CD14-positive monocyte (primary cell): ENCODE results near the gene RNF149. TPM values are rescaled to one million over a fixed set of nuclear protein-coding genes. Genes with fewer than 3 reads are reported as not detected.

Source experiments
- DNase-seq, 3 donors: peaks; one replicate each; pipeline ENCODE4 v3.0.0-alpha.2; 2011 to 2022
- H2AFZ ChIP-seq: 2 replicates; pipeline ENCODE4 v1.6.0; 2012; ENCODE audit warnings: mild to moderate bottlenecking, low read depth, low read length, inconsistent platforms; ENCODE audit not compliant: insufficient read depth, poor library complexity, severe bottlenecking
- H3K27ac ChIP-seq, 2 donors: 1 replicate in 1 of 2; 2 replicates in 1 of 2; pipeline ENCODE4 v1.5.1; 2012 to 2013; ENCODE audit warnings: low read length in 2 of 2, control low read depth in 1 of 2, inconsistent platforms in 1 of 2, low read depth in 1 of 2, mild to moderate bottlenecking in 1 of 2
- H3K27me3 ChIP-seq, 2 donors: one replicate each; pipeline versions ENCODE4 v1.6.0 to v1.6.1; 2011 to 2013; ENCODE audit warnings: low read length in 2 of 2; ENCODE audit not compliant: control insufficient read depth in 2 of 2, insufficient read depth in 2 of 2
- H3K36me3 ChIP-seq, 2 donors: replicated peaks in 1 of 2; 1 replicate in 1 of 2; 2 replicates in 1 of 2; pipeline versions ENCODE4 v1.5.1 to v1.6.1; 2012 to 2013; ENCODE audit warnings: low read length in 2 of 2, control low read depth in 1 of 2, inconsistent platforms in 1 of 2, mild to moderate bottlenecking in 1 of 2; ENCODE audit not compliant: insufficient read depth in 2 of 2, control insufficient read depth in 1 of 2
- H3K4me1 ChIP-seq, 2 donors: 1 replicate in 1 of 2; 2 replicates in 1 of 2; pipeline versions ENCODE4 v1.5.1 to v1.6.1; 2012 to 2013; ENCODE audit warnings: low read length in 2 of 2, control low read depth in 1 of 2, inconsistent platforms in 1 of 2, mild to moderate bottlenecking in 1 of 2, moderate library complexity in 1 of 2; ENCODE audit not compliant: insufficient read depth in 2 of 2, control insufficient read depth in 1 of 2
- H3K4me2 ChIP-seq: replicated peaks from 2 replicates; pipeline ENCODE3; 2012; ENCODE audit warnings: low read length, moderate library complexity, mild to moderate bottlenecking; ENCODE audit not compliant: poor library complexity, severe bottlenecking; ENCODE audit errors: extremely low read depth
- H3K4me3 ChIP-seq, 3 experiments: fragments of 200-600 bp in 1 of 3; sonication (generic) in 1 of 3; replicated peaks in 1 of 3; 1 replicate in 2 of 3; 2 replicates in 1 of 3; pipeline ENCODE4 v1.5.1; 2011 to 2013; ENCODE audit warnings: low read length in 3 of 3, mild to moderate bottlenecking in 3 of 3, control low read depth in 2 of 3, low read depth in 2 of 3, inconsistent platforms in 1 of 3, moderate library complexity in 1 of 3
- H3K79me2 ChIP-seq: 2 replicates; pipeline ENCODE4 v1.6.0; 2012; ENCODE audit warnings: mild to moderate bottlenecking, control low read depth, inconsistent platforms, low read length, moderate library complexity; ENCODE audit not compliant: insufficient read depth
- H3K9ac ChIP-seq: 2 replicates; pipeline ENCODE4 v1.6.0; 2017; ENCODE audit warnings: low read length, mild to moderate bottlenecking; ENCODE audit not compliant: insufficient read depth, poor library complexity, severe bottlenecking
- H3K9me3 ChIP-seq, 2 donors: replicated peaks in 1 of 2; 1 replicate in 1 of 2; 2 replicates in 1 of 2; pipeline versions ENCODE4 v1.5.1 to v1.6.1; 2012 to 2013; ENCODE audit warnings: low read length in 2 of 2, control low read depth in 1 of 2; ENCODE audit not compliant: control insufficient read depth in 1 of 2, insufficient read depth in 1 of 2
- H4K20me1 ChIP-seq: 2 replicates; pipeline ENCODE4 v1.6.0; 2012; ENCODE audit warnings: mild to moderate bottlenecking, low read length, control low read depth, moderate library complexity; ENCODE audit not compliant: insufficient read depth
- H3K27ac Mint-ChIP-seq, 7 donors: one replicate each; pipeline ENCODE4 v1.8.0; 2020; ENCODE audit warnings: mild to moderate bottlenecking in 7 of 7, mixed read lengths in 7 of 7, moderate library complexity in 6 of 7, inconsistent platforms in 2 of 7
- H3K27me3 Mint-ChIP-seq, 3 donors: one replicate each; pipeline ENCODE4 v1.8.0; 2021 to 2022; ENCODE audit warnings: low read depth in 3 of 3, mild to moderate bottlenecking in 3 of 3, mixed read lengths in 3 of 3, moderate library complexity in 3 of 3, inconsistent platforms in 1 of 3
- H3K36me3 Mint-ChIP-seq, 2 donors: one replicate each; pipeline ENCODE4 v1.8.0; 2020; ENCODE audit warnings: mixed read lengths in 2 of 2, inconsistent platforms in 1 of 2, mild to moderate bottlenecking in 1 of 2
- H3K4me1 Mint-ChIP-seq: one replicate; pipeline ENCODE4 v1.8.0; 2020; ENCODE audit warnings: mild to moderate bottlenecking, mixed read lengths
- H3K4me3 Mint-ChIP-seq, 2 donors: one replicate each; pipeline ENCODE4 v1.8.0; 2020; ENCODE audit warnings: mild to moderate bottlenecking in 2 of 2, mixed read lengths in 2 of 2, moderate library complexity in 1 of 2
- H3K9me3 Mint-ChIP-seq, 7 donors: one replicate each; pipeline ENCODE4 v1.8.0; 2020 to 2022; ENCODE audit warnings: mixed read lengths in 7 of 7, mild to moderate bottlenecking in 6 of 7, moderate library complexity in 6 of 7, inconsistent platforms in 2 of 7
- CTCF ChIP-seq: fragments of 200-600 bp; IDR thresholded peaks from one replicate; pipeline ENCODE4 v1.8.0; 2022; ENCODE audit warnings: antibody characterized with exemption, mild to moderate bottlenecking
- WGBS: methylation state at CpG from one replicate; pipeline ENCODE4 v1.1.5; 2013; ENCODE audit warnings: missing lambda C conversion rate; ENCODE audit not compliant: insufficient coverage; 5-methylcytosine and 5-hydroxymethylcytosine counted together
- intact Hi-C, 2 donors: fragments of 100-400 bp; cut with micrococcal nuclease; formaldehyde crosslinking; loops; one replicate each; pipeline versions ENCODE4 v1.15.0 to v1.15.1; 2023
- polyA plus RNA-seq, 3 donors: library from polyadenylated mRNA; depleted of rRNA in 1 of 3; unstranded in 2 of 3; stranded (reverse) in 1 of 3; fragments of 300-500 nt in 2 of 3; fragments of >200 nt in 1 of 3; fragmentation: Illumina TruSeq in 2 of 3; gene quantifications; 1 replicate in 2 of 3; 2 replicates in 1 of 3; pipeline ENCODE4 v1.2.3, GENCODE V29; 2012 to 2021

The RNF149 gene
- polyA plus RNA-seq, 3 donors, result 112 to 148 (median 141) TPM

- Histone ChIP-seq H3K9ac (no peak overlapping the region), H2AFZ (no peak overlapping the region), H3K36me3 (peaks cover 4 to 14% of the 10 kb centered on the region in 2 donors), H3K9me3 (no peaks in the 10 kb centered on the region), H3K27me3 (no peaks in the 10 kb centered on the region), H4K20me1 (peaks cover 27% of the 10 kb centered on the region), H3K27ac (peak overlapping the region; percentile 61 to 96), H3K4me1 (peaks cover 47 to 51% of the 10 kb centered on the region in 2 donors), H3K79me2 (peaks cover 32% of the 10 kb centered on the region), H3K4me3 (peak overlapping the region in 1 of 3 experiments; percentile 48), H3K4me2 (peak overlapping the region; percentile 38)
- peaks cover 0 to 2% (median 0%) of the 10 kb centered on the region in 7 donors for H3K9me3 Mint-ChIP-seq
- TF ChIP-seq CTCF, result no peak
- 20% methylated on average over 8 of the region's 10 CpGs for WGBS
- peaks cover 54% of the 10 kb centered on the region for H3K4me1 Mint-ChIP-seq
- intact Hi-C loops, result no loop called here
- peaks cover 14 to 20% of the 10 kb centered on the region in 2 donors for H3K36me3 Mint-ChIP-seq
- DNase-seq, result no peak
- peak overlapping the region; percentile 50 to 71 for H3K4me3 Mint-ChIP-seq
- H3K27ac Mint-ChIP-seq, result peak overlapping the region; percentile 90 to 99 (median 94)
- H3K27me3 Mint-ChIP-seq, result peaks cover 0 to 3% (median 0%) of the 10 kb centered on the region in 3 donors
Measured at GRCh38 chr2:101310090-101310833, 1.8 kb upstream of the RNF149 start.

GRCh38 chr2:101307950-101308431, 510 bp downstream of the RNF149 start:
- H3K4me1 ChIP-seq, result peaks cover 64 to 72% of the 10 kb centered on the region in 2 donors
- peak overlapping the region; percentile 91 to 98 (median 98) for H3K4me3 ChIP-seq
- peaks cover 50% of the 10 kb centered on the region for H4K20me1 ChIP-seq
- H3K36me3 Mint-ChIP-seq, result peaks cover 29 to 40% of the 10 kb centered on the region in 2 donors
- H3K36me3 ChIP-seq, result peaks cover 10 to 36% of the 10 kb centered on the region in 2 donors
- peak overlapping the region; percentile 94 to 96 for H3K27ac ChIP-seq
- no peaks in the 10 kb centered on the region for H3K27me3 ChIP-seq
- H3K79me2 ChIP-seq, result peaks cover 54% of the 10 kb centered on the region
- peak overlapping the region; percentile 92 to 99 (median 95) for H3K27ac Mint-ChIP-seq
- intact Hi-C loops, result loop anchor here (2.0 to 5.0 kb wide), 2 partner anchors 21 to 56 kb away; partner anchors contain the start of gene CNOT11 (in 2 of the 2)
- H2AFZ ChIP-seq, result peak overlapping the region; percentile 14
- peak in 1 of 3 donors; percentile 33 for DNase-seq
- H3K4me3 Mint-ChIP-seq, result peak overlapping the region; percentile 94 to 98
- under 1% methylated on average over 55 of the region's 57 CpGs for WGBS
- peaks cover 0 to 2% (median 0%) of the 10 kb centered on the region in 7 donors for H3K9me3 Mint-ChIP-seq
- peaks cover 70% of the 10 kb centered on the region for H3K4me1 Mint-ChIP-seq
- H3K9me3 ChIP-seq, result no peaks in the 10 kb centered on the region
- H3K27me3 Mint-ChIP-seq, result peaks cover 0 to 3% (median 0%) of the 10 kb centered on the region in 3 donors
- H3K9ac ChIP-seq, result peak overlapping the region; percentile 98
- H3K4me2 ChIP-seq, result peak overlapping the region; percentile 95
- no peak for TF ChIP-seq CTCF
